IPS-NIHi7 (cell line): ENCODE results near the gene LMTK3.
"Not testable (repeated sequence)": the region's sequence is repeated elsewhere in the genome, so short reads cannot be mapped to it uniquely, and the experiment has no call there.

ENCODE experiments used
- DNase-seq: peaks from one replicate; pipeline ENCODE4 v3.0.0; 2012; ENCODE audit warnings: mixed read lengths; ENCODE audit errors: extremely low spot score

Gene LMTK3

GRCh38 chr19:48487948-48488347 lies 23.7 kb downstream of the LMTK3 start:
- DNase-seq = no peak

DNA sequence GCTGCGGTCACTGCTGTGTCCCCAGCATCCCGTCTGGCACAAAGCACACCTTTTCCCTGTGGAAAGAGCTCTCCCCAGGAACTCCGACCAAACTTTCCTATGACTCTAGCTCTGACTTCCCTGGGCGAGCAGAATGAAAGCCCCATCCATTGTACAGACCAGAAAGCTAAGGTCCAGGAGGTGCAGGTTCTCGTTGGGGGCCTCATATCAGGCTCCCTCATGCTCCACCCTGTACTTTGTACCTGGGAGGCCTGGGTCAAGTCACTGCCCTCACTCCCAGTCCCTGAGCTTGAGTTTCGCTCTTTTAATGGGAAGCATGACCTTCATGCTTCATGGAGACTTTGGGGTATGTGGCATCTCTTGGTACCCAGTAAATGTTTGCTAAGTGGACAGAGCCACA lies 24.1 kb downstream of the LMTK3 start:
- DNase-seq = no peak

DNA sequence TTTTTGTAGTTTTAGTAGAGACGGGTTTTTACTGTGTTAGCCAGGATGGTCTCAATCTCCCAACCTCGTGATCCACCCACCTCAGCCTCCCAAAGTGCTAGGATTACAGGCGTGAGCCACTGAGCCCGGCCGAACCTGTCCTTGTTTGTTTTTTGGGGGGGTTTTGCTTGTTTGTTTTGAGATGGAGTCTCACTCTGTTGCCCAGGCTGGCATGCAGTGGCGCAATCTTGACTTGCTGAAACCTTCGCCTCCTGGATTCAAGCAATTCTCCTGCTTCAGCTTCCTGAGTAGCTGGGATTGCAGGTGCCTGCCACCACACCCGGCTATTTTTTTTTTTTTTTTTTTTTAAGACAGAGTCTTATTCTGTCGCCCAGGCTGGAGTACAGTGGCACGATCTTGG lies 24.9 kb downstream of the LMTK3 start:
- DNase-seq = not testable (repeated sequence)

DNA sequence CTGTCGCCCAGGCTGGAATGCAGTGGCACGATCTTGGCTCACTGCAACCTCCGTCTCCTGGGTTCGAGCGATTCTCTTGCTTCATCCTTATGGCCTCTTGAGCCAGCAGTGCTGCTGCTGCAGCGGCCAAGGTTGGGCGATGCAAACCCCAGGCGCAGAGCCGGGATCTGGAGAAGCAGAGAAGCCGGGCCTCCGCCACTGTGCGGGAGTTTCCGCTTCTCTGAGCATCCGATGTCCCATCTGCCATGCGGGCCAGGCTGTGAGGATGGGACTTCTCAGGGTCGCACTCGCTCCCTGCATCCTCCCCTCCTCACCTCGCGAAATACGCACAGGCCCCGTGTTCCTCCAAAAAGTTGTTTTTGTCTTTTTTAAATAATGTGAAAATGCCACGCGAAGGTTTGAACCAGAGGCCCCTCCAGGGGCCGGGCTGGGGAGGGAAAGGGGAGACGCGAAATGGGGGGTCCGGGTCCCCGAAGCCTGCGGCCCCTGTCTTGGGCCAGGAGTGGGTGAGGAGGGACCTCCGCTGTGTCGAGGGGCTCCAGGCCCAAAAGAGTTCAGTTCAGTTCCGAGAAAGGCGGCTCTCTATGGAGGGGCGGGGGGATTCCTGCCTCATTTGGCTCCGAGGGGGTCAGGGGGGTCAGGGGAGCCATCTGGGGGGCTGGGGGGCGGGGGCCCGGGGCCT lies 26.6 kb downstream of the LMTK3 start:
- DNase-seq = no peak

GRCh38 chr19:48484247-48484893 lies 27.3 kb downstream of the LMTK3 start:
- no peak for DNase-seq

GRCh38 chr19:48483301-48483700 lies 28.3 kb downstream of the LMTK3 start:
- DNase-seq = no peak

GRCh38 chr19:48481846-48482639 lies 29.6 kb downstream of the LMTK3 start:
- no peak for DNase-seq

GRCh38 chr19:48480558-48481500 lies 30.8 kb downstream of the LMTK3 start:
- no peak for DNase-seq

GRCh38 chr19:48480183-48480557 lies 31.5 kb downstream of the LMTK3 start:
- DNase-seq = peak; percentile 63

- DNase-seq = no peak
Observed at GRCh38 chr19:48479686-48480085, 31.9 kb downstream of the LMTK3 start.

DNA sequence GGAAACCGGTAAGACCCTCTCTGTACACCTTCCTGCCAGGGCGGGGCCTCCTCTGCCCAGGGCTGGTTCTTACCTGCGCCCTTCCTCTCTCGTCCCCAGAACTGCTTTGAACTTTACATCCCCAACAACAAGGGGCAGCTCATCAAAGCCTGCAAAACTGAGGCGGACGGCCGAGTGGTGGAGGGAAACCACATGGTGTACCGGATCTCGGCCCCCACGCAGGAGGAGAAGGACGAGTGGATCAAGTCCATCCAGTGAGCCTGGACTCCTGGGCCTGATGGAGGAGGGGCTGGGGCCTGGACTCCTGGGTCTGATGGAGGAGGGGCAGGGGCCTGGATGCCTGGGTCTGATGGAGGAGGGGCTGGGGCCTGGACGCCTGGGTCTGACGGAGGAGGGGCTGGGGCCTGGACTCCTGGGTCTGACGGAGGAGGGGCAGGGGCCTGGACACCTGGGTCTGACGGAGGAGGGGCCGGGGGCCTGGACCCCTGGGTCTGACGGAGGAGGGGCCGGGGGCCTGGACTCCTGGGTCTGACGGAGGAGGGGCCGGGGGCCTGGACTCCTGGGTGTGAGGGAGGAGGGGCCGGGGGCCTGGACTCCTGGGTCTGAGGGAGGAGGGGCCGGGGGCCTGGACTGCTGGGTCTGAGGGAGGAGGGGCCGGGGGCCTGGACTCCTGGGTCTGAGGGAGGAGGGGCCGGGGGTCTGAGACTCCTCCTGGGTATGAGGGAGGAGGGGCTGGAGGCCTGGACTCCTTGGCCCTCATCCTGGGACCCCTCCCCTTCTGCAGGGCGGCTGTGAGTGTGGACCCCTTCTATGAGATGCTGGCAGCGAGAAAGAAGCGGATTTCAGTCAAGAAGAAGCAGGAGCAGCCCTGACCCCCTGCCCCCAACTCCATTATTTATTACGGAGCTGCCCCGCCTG lies 33.0 kb downstream of the LMTK3 start:
- no peak for DNase-seq

- DNase-seq = no peak
Observed at GRCh38 chr19:48477698-48478338, 33.8 kb downstream of the LMTK3 start.

GRCh38 chr19:48477067-48477685 lies 34.5 kb downstream of the LMTK3 start:
- no peak for DNase-seq

GRCh38 chr19:48476176-48476575 lies 35.5 kb downstream of the LMTK3 start:
- DNase-seq = no peak

- DNase-seq = no peak
Observed at GRCh38 chr19:48475369-48476068, 36.1 kb downstream of the LMTK3 start.

DNA sequence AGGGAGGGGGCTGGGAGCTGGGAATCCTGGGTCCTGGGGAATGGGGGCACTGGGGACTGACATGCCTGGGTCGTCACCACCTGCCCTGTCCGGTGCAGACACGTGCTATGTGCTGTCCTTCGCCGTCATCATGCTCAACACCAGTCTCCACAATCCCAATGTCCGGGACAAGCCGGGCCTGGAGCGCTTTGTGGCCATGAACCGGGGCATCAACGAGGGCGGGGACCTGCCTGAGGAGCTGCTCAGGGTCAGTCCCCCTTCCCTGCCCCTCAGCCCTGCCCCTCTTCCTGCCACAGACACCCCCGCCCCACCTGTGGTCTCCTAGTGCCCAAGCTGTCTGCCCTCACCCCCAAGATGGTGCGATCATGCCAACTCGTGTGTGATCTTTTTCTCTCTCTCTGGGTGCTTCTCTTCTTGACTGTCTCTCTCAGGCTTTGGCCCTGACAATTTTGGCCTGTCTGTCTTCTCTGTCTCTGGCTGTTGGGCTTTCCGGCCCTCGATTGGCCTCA lies 37.5 kb downstream of the LMTK3 start:
- DNase-seq = no peak

GRCh38 chr19:48473161-48473966 lies 38.3 kb downstream of the LMTK3 start:
- no peak for DNase-seq

- no peak for DNase-seq
Observed at GRCh38 chr19:48471836-48472235, 39.8 kb downstream of the LMTK3 start.
